SJSA1 (cell line): ENCODE results near the gene SMIM21. TPM values are rescaled to one million over a fixed set of nuclear protein-coding genes. Genes with fewer than 3 reads are reported as not detected.
A peak's percentile ranks its signal among the peaks of the same experiment; 100 is the strongest.

Experiments used
- DNase-seq, 2 experiments: peaks; one replicate each; pipeline ENCODE4 v3.0.0-alpha.2; 2015 to 2020; ENCODE audit warnings: low spot score in 2 of 2, low read depth in 1 of 2
- H3K27ac ChIP-seq: fragments of 250-450 bp; sonication (Bioruptor Pico); 2 replicates; pipeline ENCODE4 v1.5.1; 2020; ENCODE audit warnings: mild to moderate bottlenecking, moderate library complexity
- H3K27me3 ChIP-seq: fragments of 250-450 bp; sonication (Bioruptor Pico); replicated peaks from 2 replicates; pipeline ENCODE4 v1.5.1; 2020; ENCODE audit warnings: mild to moderate bottlenecking, moderate library complexity
- H3K36me3 ChIP-seq: fragments of 250-450 bp; sonication (Bioruptor Pico); 2 replicates; pipeline ENCODE4 v1.5.1; 2020; ENCODE audit warnings: mild to moderate bottlenecking
- H3K4me1 ChIP-seq: fragments of 250-450 bp; sonication (Bioruptor Pico); replicated peaks from 2 replicates; pipeline ENCODE4 v1.6.1; 2021; ENCODE audit warnings: mild to moderate bottlenecking
- H3K4me3 ChIP-seq: fragments of 250-450 bp; sonication (Bioruptor Pico); 2 replicates; pipeline ENCODE4 v1.5.1; 2020; ENCODE audit warnings: mild to moderate bottlenecking
- H3K9me3 ChIP-seq: fragments of 250-450 bp; sonication (Bioruptor Pico); replicated peaks from 2 replicates; pipeline ENCODE4 v1.5.1; 2020; ENCODE audit warnings: mild to moderate bottlenecking
- total RNA-seq: library from RNA; depleted of rRNA; stranded (reverse); fragments of >200 nt; shearing (Covaris generic); gene quantifications from 2 replicates; pipeline ENCODE4 v1.2.3, GENCODE V29; 2014; rRNA removed

SMIM21 gene
- total RNA-seq, 1 experiment from 2014 or later = not detected

DNA sequence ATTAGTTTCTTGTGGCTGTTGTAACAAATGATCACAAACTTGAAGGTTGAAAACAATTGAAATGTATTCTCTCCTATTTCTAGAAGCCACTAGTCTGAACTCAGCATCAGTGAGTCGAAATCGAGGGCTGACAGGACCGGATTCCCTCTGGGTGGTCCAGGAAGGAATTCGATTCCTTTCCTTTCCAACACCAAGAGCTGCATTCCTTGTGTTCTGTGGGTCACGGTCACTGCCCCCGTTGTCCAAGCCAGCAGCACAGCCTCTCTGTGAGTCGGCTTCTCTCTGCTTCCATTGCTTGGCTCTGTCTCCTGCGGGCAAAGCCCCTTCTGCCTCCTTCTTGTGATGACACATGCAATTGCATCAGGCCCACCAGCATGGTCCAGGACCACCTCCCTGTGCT is 67.3 kb downstream of the SMIM21 start:
- no peaks in the 10 kb centered on the region; the same call in 1 of the 2 replicates for H3K9me3 ChIP-seq
- H3K4me3 ChIP-seq = peak overlapping the region; percentile 7
- H3K4me1 ChIP-seq = peaks cover 61% of the 10 kb centered on the region
- no peaks in the 10 kb centered on the region for H3K36me3 ChIP-seq
- no peaks in the 10 kb centered on the region for H3K27me3 ChIP-seq
- peak overlapping the region; percentile 86 for H3K27ac ChIP-seq
- peak; percentile 95 to 97 for DNase-seq

Other genes starting within 250 kb of the SMIM21 start
- 16.2 and 17.4 TPM in 2 replicates for gene PTGR3, start 218.6 kb downstream of the SMIM21 start, total RNA-seq
- gene TSHZ1, start 216.9 kb downstream of the SMIM21 start, total RNA-seq = 8.1 and 12.4 TPM in 2 replicates